Thyroid gland (tissue), 4 donors: ENCODE measurements around the gene SPAG8. TPM values are rescaled to one million over a fixed set of nuclear protein-coding genes. Genes with fewer than 3 reads are reported as not detected.

Source experiments
- DNase-seq, 2 donors: peaks; one replicate each; pipeline ENCODE4 v3.0.0-alpha.2; 2019
- H3K27ac ChIP-seq, 3 donors: fragments of 200-600 bp; sonication (generic); 1 replicate in 2 of 3; 2 replicates in 1 of 3; pipeline ENCODE4 v1.5.1; 2016 to 2019; ENCODE audit warnings: mild to moderate bottlenecking in 1 of 3, moderate library complexity in 1 of 3
- H3K27me3 ChIP-seq: fragments of 200-600 bp; sonication (generic); one replicate; pipeline ENCODE4 v1.5.1; 2019
- H3K36me3 ChIP-seq, 2 donors: fragments of 200-600 bp; sonication (generic); one replicate each; pipeline ENCODE4 v1.5.1; 2016 to 2019
- H3K4me1 ChIP-seq, 2 donors: fragments of 200-600 bp; sonication (generic); one replicate each; pipeline ENCODE4 v1.5.1; 2017 to 2019
- H3K4me3 ChIP-seq, 3 donors: fragments of 200-600 bp; sonication (generic); replicated peaks in 1 of 3; 1 replicate in 2 of 3; 2 replicates in 1 of 3; pipeline ENCODE4 v1.5.1; 2016; ENCODE audit warnings: mild to moderate bottlenecking in 1 of 3
- H3K9me3 ChIP-seq: fragments of 200-600 bp; sonication (generic); one replicate; pipeline ENCODE4 v1.5.1; 2017
- POLR2A ChIP-seq, 2 donors: fragments of 450-650 bp; IDR thresholded peaks; one replicate each; pipeline ENCODE4 v1.6.1; 2017; ENCODE audit warnings: antibody characterized with exemption in 2 of 2, mild to moderate bottlenecking in 2 of 2, moderate library complexity in 1 of 2
- WGBS, 2 donors: methylation state at CpG; one replicate each; pipeline ENCODE4 v1.1.5; 2017; 5-methylcytosine and 5-hydroxymethylcytosine counted together
- intact Hi-C: fragments of 100-400 bp; cut with DNase I; formaldehyde crosslinking; loops from one replicate; pipeline ENCODE4 v1.15.1; 2023
- total RNA-seq, 4 donors: library from RNA; depleted of rRNA; stranded (reverse); fragments of >200 nt; gene quantifications; one replicate each; pipeline ENCODE4 v1.2.3, GENCODE V29; 2016
- TF ChIP-seq, protein P1 (sequence below), 6 experiments: fragments of 200-600 bp in 3 of 6; fragments of 450-650 bp in 3 of 6; sonication (generic) in 3 of 6; IDR thresholded peaks; one replicate each; pipeline ENCODE4 v1.5.1; 2016 to 2019; ENCODE audit warnings: antibody characterized with exemption in 6 of 6, mild to moderate bottlenecking in 2 of 6, inconsistent platforms in 1 of 6, moderate library complexity in 1 of 6

SPAG8 gene
- total RNA-seq, 4 donors from 2014 or later: 4.7 to 7.1 (median 5.7) TPM

GRCh38 chr9:35842795-35843194 is 30.7 kb upstream of the SPAG8 start:
- H3K27me3 ChIP-seq: no peaks in the 10 kb centered on the region
- peaks cover 0 to 9% of the 10 kb centered on the region in 2 donors for H3K4me1 ChIP-seq
- 87 to 91% methylated on average over 3 of the region's 3 CpGs for WGBS, 2 donors
- no peaks in the 10 kb centered on the region for H3K9me3 ChIP-seq
- TF ChIP-seq POLR2A (IDR thresholded peaks at IDR 0.05): no peak
- TF ChIP-seq, protein P1, sequence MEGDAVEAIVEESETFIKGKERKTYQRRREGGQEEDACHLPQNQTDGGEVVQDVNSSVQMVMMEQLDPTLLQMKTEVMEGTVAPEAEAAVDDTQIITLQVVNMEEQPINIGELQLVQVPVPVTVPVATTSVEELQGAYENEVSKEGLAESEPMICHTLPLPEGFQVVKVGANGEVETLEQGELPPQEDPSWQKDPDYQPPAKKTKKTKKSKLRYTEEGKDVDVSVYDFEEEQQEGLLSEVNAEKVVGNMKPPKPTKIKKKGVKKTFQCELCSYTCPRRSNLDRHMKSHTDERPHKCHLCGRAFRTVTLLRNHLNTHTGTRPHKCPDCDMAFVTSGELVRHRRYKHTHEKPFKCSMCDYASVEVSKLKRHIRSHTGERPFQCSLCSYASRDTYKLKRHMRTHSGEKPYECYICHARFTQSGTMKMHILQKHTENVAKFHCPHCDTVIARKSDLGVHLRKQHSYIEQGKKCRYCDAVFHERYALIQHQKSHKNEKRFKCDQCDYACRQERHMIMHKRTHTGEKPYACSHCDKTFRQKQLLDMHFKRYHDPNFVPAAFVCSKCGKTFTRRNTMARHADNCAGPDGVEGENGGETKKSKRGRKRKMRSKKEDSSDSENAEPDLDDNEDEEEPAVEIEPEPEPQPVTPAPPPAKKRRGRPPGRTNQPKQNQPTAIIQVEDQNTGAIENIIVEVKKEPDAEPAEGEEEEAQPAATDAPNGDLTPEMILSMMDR (IDR thresholded peaks at IDR 0.05): no peak
- no peak overlapping the region for H3K27ac ChIP-seq
- no peak overlapping the region for H3K4me3 ChIP-seq
- intact Hi-C loops: no loop called here
- peaks cover 6 to 8% of the 10 kb centered on the region in 2 donors for H3K36me3 ChIP-seq
- no peak for DNase-seq

DNA sequence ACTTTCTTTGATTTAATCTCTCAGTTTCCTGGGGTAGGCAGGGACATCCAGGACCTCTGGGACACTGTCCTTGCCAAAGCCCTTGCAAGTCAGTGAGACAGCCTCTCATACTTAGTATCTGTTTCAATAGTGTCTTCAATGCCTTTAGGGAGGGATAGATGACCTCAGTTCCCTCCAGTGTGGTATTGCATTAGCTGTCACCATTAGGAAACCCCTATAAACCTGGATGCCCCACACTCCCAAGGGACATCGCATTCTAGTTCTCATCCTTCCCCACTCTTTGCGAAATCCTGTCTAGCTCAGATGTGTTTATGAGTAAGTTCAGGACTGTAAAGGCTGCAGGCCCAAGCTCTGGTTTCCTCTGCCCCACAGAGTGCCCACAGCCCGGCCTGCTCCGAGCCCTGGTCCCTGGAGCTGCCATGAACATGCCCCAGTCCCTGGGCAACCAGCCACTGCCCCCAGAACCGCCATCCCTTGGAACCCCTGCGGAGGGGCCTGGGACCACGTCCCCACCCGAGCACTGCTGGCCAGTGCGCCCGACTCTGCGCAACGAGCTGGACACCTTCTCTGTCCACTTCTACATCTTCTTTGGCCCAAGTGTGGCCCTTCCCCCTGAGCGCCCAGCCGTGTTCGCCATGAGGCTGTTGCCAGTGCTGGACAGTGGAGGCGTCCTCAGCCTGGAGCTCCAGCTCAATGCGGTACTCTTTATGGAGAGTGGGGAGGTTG is 30.1 kb upstream of the SPAG8 start:
- no peak for DNase-seq
- Histone ChIP-seq H3K36me3 (peaks cover 5 to 6% of the 10 kb centered on the region in 2 donors), H3K27me3 (no peaks in the 10 kb centered on the region), H3K9me3 (no peaks in the 10 kb centered on the region), H3K4me1 (peaks cover 0 to 9% of the 10 kb centered on the region in 2 donors), H3K4me3 (no peak overlapping the region), H3K27ac (no peak overlapping the region)
- intact Hi-C loops: no loop called here
- TF ChIP-seq, protein P1 (IDR thresholded peaks at IDR 0.05): no peak
- no peak for TF ChIP-seq POLR2A (IDR thresholded peaks at IDR 0.05)
- WGBS, 2 donors: 98% methylated on average over 13 to 17 of the region's 17 CpGs

- intact Hi-C loops: no loop called here
- WGBS, 2 donors: 73 to 77% methylated on average over 5 of the region's 5 CpGs
Observed at GRCh38 chr9:35841645-35841900, 29.5 kb upstream of the SPAG8 start.

DNA sequence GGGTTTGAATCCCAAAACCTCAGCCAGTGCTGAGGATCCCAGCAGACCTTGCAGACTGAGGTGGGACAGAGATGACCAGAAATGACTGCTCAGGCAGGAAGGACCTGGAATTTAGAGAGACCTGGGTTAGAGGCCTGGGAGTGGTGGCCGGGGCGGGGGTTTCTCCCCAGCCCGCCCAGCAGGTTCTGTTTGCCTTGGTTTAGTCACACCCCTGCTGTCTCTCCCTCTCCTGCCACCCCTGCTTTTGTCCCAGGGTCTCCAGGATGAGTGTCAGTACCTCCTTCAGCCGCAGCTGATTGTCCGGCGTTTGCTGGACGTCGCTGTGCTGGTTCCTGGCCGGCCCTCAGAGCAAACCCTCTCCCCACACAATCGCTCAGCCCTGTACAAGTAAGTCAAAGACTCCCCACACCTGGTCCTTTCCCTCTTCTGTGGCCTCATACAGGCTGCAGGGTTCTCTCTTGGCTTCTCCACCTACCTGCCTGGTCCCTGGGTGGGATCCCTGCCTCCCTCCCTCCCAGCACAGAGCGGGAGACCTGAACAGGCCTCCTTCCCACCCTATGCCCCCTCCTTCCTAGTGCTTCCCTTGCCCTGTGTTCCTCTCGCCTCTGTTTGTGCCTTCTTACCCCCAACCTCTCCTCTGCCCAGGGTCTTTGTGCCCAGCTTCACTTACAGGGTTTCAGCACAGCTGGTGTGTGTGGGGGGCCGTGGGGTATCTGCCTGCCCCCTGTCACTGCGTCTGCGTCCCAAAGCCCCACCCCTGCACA is 29.0 kb upstream of the SPAG8 start:
- Histone ChIP-seq H3K27me3 (no peaks in the 10 kb centered on the region), H3K36me3 (no peaks in the 10 kb centered on the region), H3K27ac (no peak overlapping the region), H3K9me3 (no peaks in the 10 kb centered on the region), H3K4me3 (no peak overlapping the region), H3K4me1 (peaks cover 0 to 9% of the 10 kb centered on the region in 2 donors)
- WGBS, 2 donors: 93 to 95% methylated on average over 15 of the region's 15 CpGs
- intact Hi-C loops: no loop called here
- no peak for DNase-seq
- TF ChIP-seq, protein P1 (IDR thresholded peaks at IDR 0.05): no peak
- no peak for TF ChIP-seq POLR2A (IDR thresholded peaks at IDR 0.05)

More at GRCh38 chr9:35841645-35841900, 29.5 kb upstream of the SPAG8 start:
- no peak for DNase-seq
- no peak for TF ChIP-seq POLR2A (IDR thresholded peaks at IDR 0.05)
- TF ChIP-seq, protein P1 (IDR thresholded peaks at IDR 0.05): no peak
- no peak overlapping the region for H3K27ac ChIP-seq
- H3K4me3 ChIP-seq: no peak overlapping the region
- peaks cover 0 to 9% of the 10 kb centered on the region in 2 donors for H3K4me1 ChIP-seq
- H3K9me3 ChIP-seq: no peaks in the 10 kb centered on the region
- no peaks in the 10 kb centered on the region for H3K27me3 ChIP-seq
- peaks cover 0 to under 1% of the 10 kb centered on the region in 2 donors for H3K36me3 ChIP-seq

DNA sequence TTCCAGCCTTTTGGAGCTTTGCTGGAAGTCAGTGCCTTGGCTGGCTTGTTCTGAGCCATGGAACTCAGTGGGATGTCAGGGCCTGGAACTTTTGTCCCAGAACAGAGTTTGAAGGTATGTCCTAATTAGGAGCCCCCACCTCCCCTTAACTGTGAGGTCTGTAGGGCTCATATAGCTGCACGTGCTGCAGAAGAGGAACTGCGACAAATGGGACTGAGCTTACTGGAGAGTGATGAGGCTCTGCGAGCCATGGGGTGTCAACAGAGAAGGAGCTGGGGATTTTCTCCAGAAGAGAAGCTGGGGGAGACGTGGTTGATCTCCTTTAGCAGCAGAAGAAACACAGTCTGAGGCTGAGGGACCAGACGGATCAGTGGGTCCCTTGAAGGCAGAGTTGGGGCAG is 27.9 kb upstream of the SPAG8 start:
- DNase-seq: no peak
- no peak overlapping the region for H3K27ac ChIP-seq
- H3K27me3 ChIP-seq: no peaks in the 10 kb centered on the region
- intact Hi-C loops: no loop called here
- peaks cover 0 to 4% of the 10 kb centered on the region in 2 donors for H3K4me1 ChIP-seq
- TF ChIP-seq POLR2A (IDR thresholded peaks at IDR 0.05): no peak
- TF ChIP-seq, protein P1 (IDR thresholded peaks at IDR 0.05): no peak
- H3K4me3 ChIP-seq: no peak overlapping the region
- H3K36me3 ChIP-seq: no peaks in the 10 kb centered on the region
- H3K9me3 ChIP-seq: no peaks in the 10 kb centered on the region
- WGBS, 2 donors: 92 to 95% methylated on average over 5 of the region's 5 CpGs
